K562 (cell line): ENCODE measurements around the gene HACE1. TPM values are rescaled to one million over a fixed set of nuclear protein-coding genes. Genes with fewer than 3 reads are reported as not detected.

Experiments used
- HMGN3 ChIP-seq: IDR thresholded peaks from 2 replicates; pipeline ENCODE4 v1.6.1; 2011; ENCODE audit warnings: borderline replicate concordance, low read depth, mild to moderate bottlenecking, mixed read lengths, low read length; ENCODE audit not compliant: insufficient read length; ENCODE audit errors: extremely low read depth
- POLR2AphosphoS2 ChIP-seq: IDR thresholded peaks from 2 replicates; pipeline ENCODE4 v1.6.1; 2012; ENCODE audit warnings: low read length, improper control_type of control experiment
- SIN3A ChIP-seq, 2 experiments: fragments of 150-350 bp in 1 of 2; IDR thresholded peaks; 2 replicates each; pipeline ENCODE4 v1.6.1; 2011 to 2016; ENCODE audit warnings: borderline replicate concordance in 2 of 2, low read depth in 2 of 2, low read length in 2 of 2, mild to moderate bottlenecking in 2 of 2, moderate library complexity in 2 of 2; ENCODE audit not compliant: control insufficient read depth in 1 of 2
- TAF7 ChIP-seq: fragments of 450-650 bp; IDR thresholded peaks from 2 replicates; pipeline ENCODE4 v1.6.1; 2016; ENCODE audit warnings: missing genetic modification characterization, missing compliant biosample characterization
- TOE1 ChIP-seq, 2 experiments: fragments of 450-650 bp in 1 of 2; sonication (generic) in 1 of 2; formaldehyde crosslinking in 1 of 2; IDR thresholded peaks; 2 replicates each; pipeline versions ENCODE4 v1.7.1 to v1.8.0; 2016 to 2022; ENCODE audit warnings: borderline replicate concordance in 2 of 2, mild to moderate bottlenecking in 2 of 2, antibody characterized with exemption in 1 of 2, inconsistent platforms in 1 of 2, low read depth in 1 of 2, missing genetic modification reagents in 1 of 2, moderate library complexity in 1 of 2
- ZBTB17 ChIP-seq: fragments of 450-650 bp; formaldehyde crosslinking; IDR thresholded peaks from 2 replicates; pipeline ENCODE4 v1.4.0; 2020; ENCODE audit warnings: mild to moderate bottlenecking
- ZEB2 ChIP-seq: fragments of 450-650 bp; IDR thresholded peaks from 2 replicates; pipeline ENCODE4 v1.6.1; 2016
- ZNF140 ChIP-seq: fragments of 250-450 bp; sonication (Bioruptor Pico); IDR thresholded peaks from 2 replicates; pipeline ENCODE4 v1.8.0; 2021; ENCODE audit warnings: moderate library complexity, mild to moderate bottlenecking, inconsistent platforms
- ZNF274 ChIP-seq: IDR thresholded peaks from 2 replicates; pipeline ENCODE4 v1.6.1; 2011; ENCODE audit warnings: low read depth, mild to moderate bottlenecking, low read length, moderate library complexity, borderline replicate concordance
- polyA plus RNA-seq, 8 experiments: library from polyadenylated mRNA; depleted of rRNA in 4 of 8; stranded (reverse) in 5 of 8; unstranded in 3 of 8; fragments of >200 nt; fragmentation: Nextera tagmentation in 2 of 8; fragmentation: Illumina TruSeq in 1 of 8; extraction: Ambion mirVana in 2 of 8; extraction: Trizol in 1 of 8; gene quantifications; 2 replicates each; pipeline versions ENCODE4 v1.2.1 to v1.2.3, GENCODE V29; 2011 to 2014; ENCODE audit warnings: inconsistent platforms in 1 of 8, missing spikeins in 1 of 8
- total RNA-seq, 7 experiments: library from RNA; depleted of rRNA in 6 of 7; stranded (reverse); fragments of >200 nt in 6 of 7; fragmentation: Illumina TruSeq in 2 of 7; extraction: Trizol in 2 of 7; gene quantifications; 2 replicates each; pipeline versions ENCODE4 v1.2.1 to v1.2.3, GENCODE V29; 2011 to 2021; ENCODE audit warnings: low replicate concordance in 1 of 7
- TF ChIP-seq, protein P1 (sequence below): fragments of 250-450 bp; sonication (Bioruptor Pico); IDR thresholded peaks from 2 replicates; pipeline ENCODE4 v1.8.0; 2022; ENCODE audit warnings: inconsistent platforms
- TF ChIP-seq, protein P2 (sequence below): sonication (generic); formaldehyde crosslinking; IDR thresholded peaks from 2 replicates; pipeline ENCODE4 v1.4.0; 2020; ENCODE audit warnings: mild to moderate bottlenecking, missing genetic modification reagents
- TF ChIP-seq, protein P3 (sequence below): IDR thresholded peaks from 2 replicates; pipeline ENCODE4 v1.6.1; 2016; ENCODE audit warnings: missing genetic modification characterization, missing compliant biosample characterization

The HACE1 gene
- total and polyA plus RNA-seq, 9 of the 15 experiments (the other 6 are each of a cell fraction or from before 2014, with no cell fraction given), result 3.6 to 19.9 (median 9.1) TPM

DNA sequence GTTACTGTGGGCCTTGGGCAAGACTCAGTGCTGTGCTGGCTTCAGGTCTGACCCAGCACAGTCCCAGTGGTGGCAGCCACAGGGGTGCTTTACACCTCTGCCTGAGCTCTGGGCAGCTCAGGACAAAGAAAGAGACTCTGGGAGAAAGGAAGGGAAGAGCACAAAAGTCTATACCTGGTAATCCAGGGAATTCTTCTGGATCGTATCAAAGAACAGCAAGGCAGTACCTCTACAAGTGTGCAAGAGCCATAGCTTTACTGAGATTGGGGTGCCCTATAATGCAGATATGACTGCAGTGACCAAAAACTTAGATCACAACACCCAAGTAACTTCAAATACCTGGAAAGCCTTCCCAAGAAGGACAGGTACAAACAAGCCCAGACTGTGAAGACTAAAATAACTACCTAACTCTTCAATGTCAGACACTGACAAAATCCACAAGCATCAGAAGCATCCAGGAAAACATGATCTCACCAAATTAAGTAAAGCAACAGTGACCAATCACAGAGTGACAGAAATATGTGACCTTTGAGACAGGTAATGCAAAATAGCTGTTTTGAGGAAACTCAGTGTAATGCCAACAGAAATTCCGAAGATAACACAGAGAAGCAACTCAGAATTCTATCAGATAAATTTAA, 49.3 kb upstream of the HACE1 start (continued):
- no peak for TF ChIP-seq SIN3A (IDR thresholded peaks at IDR 0.05; ENCODE audit: borderline replicate concordance in 2 of 2, control insufficient read depth in 1 of 2, low read depth in 2 of 2, low read length in 2 of 2)
- no peak for TF ChIP-seq ZNF140 (CRISPR knock-in tag)
- TF ChIP-seq, protein P1, sequence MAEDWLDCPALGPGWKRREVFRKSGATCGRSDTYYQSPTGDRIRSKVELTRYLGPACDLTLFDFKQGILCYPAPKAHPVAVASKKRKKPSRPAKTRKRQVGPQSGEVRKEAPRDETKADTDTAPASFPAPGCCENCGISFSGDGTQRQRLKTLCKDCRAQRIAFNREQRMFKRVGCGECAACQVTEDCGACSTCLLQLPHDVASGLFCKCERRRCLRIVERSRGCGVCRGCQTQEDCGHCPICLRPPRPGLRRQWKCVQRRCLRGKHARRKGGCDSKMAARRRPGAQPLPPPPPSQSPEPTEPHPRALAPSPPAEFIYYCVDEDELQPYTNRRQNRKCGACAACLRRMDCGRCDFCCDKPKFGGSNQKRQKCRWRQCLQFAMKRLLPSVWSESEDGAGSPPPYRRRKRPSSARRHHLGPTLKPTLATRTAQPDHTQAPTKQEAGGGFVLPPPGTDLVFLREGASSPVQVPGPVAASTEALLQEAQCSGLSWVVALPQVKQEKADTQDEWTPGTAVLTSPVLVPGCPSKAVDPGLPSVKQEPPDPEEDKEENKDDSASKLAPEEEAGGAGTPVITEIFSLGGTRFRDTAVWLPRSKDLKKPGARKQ (CRISPR knock-in tag), result no peak
- TF ChIP-seq, protein P2, sequence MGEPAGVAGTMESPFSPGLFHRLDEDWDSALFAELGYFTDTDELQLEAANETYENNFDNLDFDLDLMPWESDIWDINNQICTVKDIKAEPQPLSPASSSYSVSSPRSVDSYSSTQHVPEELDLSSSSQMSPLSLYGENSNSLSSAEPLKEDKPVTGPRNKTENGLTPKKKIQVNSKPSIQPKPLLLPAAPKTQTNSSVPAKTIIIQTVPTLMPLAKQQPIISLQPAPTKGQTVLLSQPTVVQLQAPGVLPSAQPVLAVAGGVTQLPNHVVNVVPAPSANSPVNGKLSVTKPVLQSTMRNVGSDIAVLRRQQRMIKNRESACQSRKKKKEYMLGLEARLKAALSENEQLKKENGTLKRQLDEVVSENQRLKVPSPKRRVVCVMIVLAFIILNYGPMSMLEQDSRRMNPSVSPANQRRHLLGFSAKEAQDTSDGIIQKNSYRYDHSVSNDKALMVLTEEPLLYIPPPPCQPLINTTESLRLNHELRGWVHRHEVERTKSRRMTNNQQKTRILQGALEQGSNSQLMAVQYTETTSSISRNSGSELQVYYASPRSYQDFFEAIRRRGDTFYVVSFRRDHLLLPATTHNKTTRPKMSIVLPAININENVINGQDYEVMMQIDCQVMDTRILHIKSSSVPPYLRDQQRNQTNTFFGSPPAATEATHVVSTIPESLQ (CRISPR knock-in tag), result no peak
- no peak for TF ChIP-seq ZNF274
- no peak for TF ChIP-seq ZBTB17
- TF ChIP-seq, protein P3, sequence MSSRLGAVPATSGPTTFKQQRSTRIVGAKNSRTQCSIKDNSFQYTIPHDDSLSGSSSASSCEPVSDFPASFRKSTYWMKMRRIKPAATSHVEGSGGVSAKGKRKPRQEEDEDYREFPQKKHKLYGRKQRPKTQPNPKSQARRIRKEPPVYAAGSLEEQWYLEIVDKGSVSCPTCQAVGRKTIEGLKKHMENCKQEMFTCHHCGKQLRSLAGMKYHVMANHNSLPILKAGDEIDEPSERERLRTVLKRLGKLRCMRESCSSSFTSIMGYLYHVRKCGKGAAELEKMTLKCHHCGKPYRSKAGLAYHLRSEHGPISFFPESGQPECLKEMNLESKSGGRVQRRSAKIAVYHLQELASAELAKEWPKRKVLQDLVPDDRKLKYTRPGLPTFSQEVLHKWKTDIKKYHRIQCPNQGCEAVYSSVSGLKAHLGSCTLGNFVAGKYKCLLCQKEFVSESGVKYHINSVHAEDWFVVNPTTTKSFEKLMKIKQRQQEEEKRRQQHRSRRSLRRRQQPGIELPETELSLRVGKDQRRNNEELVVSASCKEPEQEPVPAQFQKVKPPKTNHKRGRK (tag), result no peak
- TF ChIP-seq POLR2AphosphoS2, result no peak
- no peak for TF ChIP-seq ZEB2
- TF ChIP-seq TAF7 (tag), result no peak
- no peak for TF ChIP-seq TOE1 (IDR thresholded peaks at IDR 0.05; ENCODE audit: borderline replicate concordance)
- TF ChIP-seq TOE1 (CRISPR knock-in tag; IDR thresholded peaks at IDR 0.05; ENCODE audit: borderline replicate concordance, low read depth), result no peak
- TF ChIP-seq HMGN3, result no peak
